ENCODE measurements around the gene BROX. TPM values are rescaled to one million over a fixed set of nuclear protein-coding genes. Genes with fewer than 3 reads are reported as not detected.

The BROX gene
- total RNA-seq, 3 donors from 2014 or later = 51.6 to 67.1 (median 60.0) TPM

DNA sequence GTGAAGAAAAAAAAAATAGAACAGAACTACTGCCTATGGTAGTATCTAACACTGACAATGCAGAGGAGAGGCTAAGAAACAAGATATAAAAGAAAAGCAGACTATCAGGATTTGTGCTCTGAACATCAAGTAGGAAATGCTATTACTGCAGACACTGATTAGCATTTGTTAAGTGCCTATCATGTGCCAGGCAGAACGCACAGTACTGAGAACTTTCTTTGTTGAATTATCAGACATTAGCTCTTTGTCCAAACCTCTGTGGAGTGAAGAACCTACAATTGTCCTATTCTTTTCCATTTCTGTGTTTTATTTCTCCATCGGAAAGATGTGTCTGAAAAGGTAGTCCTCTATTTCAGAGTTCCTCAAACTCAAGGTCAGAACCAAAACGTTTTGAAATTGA lies 72.0 kb downstream of the BROX start:
- intact Hi-C loops (cut with DNase I, micrococcal nuclease) = no loop called here
- no peak for DNase-seq
- Histone ChIP-seq H3K36me3 (ENCODE audit: low read depth) (no peaks in the 10 kb centered on the region), H3K4me1 (ENCODE audit: low read depth) (no peaks in the 10 kb centered on the region), H3K4me3 (no peak overlapping the region), H3K9me3 (no peaks in the 10 kb centered on the region)
- no peak for ATAC-seq
- TF ChIP-seq, protein P1, sequence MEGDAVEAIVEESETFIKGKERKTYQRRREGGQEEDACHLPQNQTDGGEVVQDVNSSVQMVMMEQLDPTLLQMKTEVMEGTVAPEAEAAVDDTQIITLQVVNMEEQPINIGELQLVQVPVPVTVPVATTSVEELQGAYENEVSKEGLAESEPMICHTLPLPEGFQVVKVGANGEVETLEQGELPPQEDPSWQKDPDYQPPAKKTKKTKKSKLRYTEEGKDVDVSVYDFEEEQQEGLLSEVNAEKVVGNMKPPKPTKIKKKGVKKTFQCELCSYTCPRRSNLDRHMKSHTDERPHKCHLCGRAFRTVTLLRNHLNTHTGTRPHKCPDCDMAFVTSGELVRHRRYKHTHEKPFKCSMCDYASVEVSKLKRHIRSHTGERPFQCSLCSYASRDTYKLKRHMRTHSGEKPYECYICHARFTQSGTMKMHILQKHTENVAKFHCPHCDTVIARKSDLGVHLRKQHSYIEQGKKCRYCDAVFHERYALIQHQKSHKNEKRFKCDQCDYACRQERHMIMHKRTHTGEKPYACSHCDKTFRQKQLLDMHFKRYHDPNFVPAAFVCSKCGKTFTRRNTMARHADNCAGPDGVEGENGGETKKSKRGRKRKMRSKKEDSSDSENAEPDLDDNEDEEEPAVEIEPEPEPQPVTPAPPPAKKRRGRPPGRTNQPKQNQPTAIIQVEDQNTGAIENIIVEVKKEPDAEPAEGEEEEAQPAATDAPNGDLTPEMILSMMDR (IDR thresholded peaks at IDR 0.05) = no peak

Other genes with a start within 250 kb of the BROX start
- under 1 TPM in 2 of 3 donors, not detected in 1; 0.14 to 0.26 TPM for gene HHIPL2, start 164.5 kb upstream of the BROX start, total RNA-seq
- gene TAF1A, start 122.6 kb upstream of the BROX start, total RNA-seq = 1 to 10 TPM; 4.7 to 6.6 (median 6.0) TPM
- 10 to 100 TPM; 63.8 to 77.2 (median 71.9) TPM for gene MIA3, start 94.5 kb upstream of the BROX start, total RNA-seq
- gene AIDA, start 73 bp upstream of the BROX start, total RNA-seq = 10 to 100 TPM; 35.5 to 87.9 (median 35.5) TPM
- gene FAM177B, start 24.6 kb downstream of the BROX start, total RNA-seq = 10 to 100 TPM in 1 of 3 donors, 1 to 10 TPM in 2; 4.1 to 11.6 (median 9.7) TPM
- 10 to 100 TPM in 1 of 3 donors, 1 to 10 TPM in 2; 4.7 to 15.8 (median 4.9) TPM for gene DISP1, start 102.5 kb downstream of the BROX start, total RNA-seq